MCF 10A (cell line): ENCODE results near the gene XG. TPM values are rescaled to one million over a fixed set of nuclear protein-coding genes. Genes with fewer than 3 reads are reported as not detected.
A peak's percentile ranks its signal among the peaks of the same experiment; 100 is the strongest.
"Not testable (repeated sequence)": the region's sequence is repeated elsewhere in the genome, so short reads cannot be mapped to it uniquely, and the experiment has no call there.

Source experiments
- BruUV-seq: library from RNA; stranded (reverse); fragments of 400-500 nt; replicated peaks from 2 replicates; lab custom pipeline; 2021; lab: Mats Ljungman, UMichigan
- CTCF ChIA-PET: fragments of 300-600 bp; sonication (Branson Sonifier 250); formaldehyde crosslinking; extraction: SDS; loops from one replicate; lab custom pipeline; 2021; ENCODE audit warnings: antibody characterized with exemption, inconsistent platforms; lab: Yijun Ruan, JAX
- POLR2A ChIA-PET: fragments of 300-600, 350-650 bp; sonication (Branson Sonifier 250); formaldehyde crosslinking; extraction: SDS; loops from one replicate; lab custom pipeline; 2020; ENCODE audit warnings: antibody characterized with exemption, inconsistent platforms; lab: Yijun Ruan, JAX
- DNase-seq: peaks from one replicate; pipeline ENCODE4 v3.0.0-alpha.2; 2018; ENCODE audit not compliant: unreplicated experiment
- H3K27ac Mint-ChIP-seq: one replicate; pipeline ENCODE4 v1.8.0; 2022; ENCODE audit warnings: mild to moderate bottlenecking, low read depth, mixed read lengths; ENCODE audit not compliant: unreplicated experiment
- H3K27me3 Mint-ChIP-seq: one replicate; pipeline ENCODE4 v1.8.0; 2022; ENCODE audit warnings: mixed read lengths; ENCODE audit not compliant: insufficient read depth, unreplicated experiment
- H3K36me3 Mint-ChIP-seq: one replicate; pipeline ENCODE4 v1.8.0; 2022; ENCODE audit warnings: mild to moderate bottlenecking, moderate library complexity, mixed read lengths; ENCODE audit not compliant: insufficient read depth, unreplicated experiment
- H3K4me1 Mint-ChIP-seq: one replicate; pipeline ENCODE4 v1.8.0; 2022; ENCODE audit warnings: mixed read lengths; ENCODE audit not compliant: insufficient read depth, unreplicated experiment
- H3K4me3 Mint-ChIP-seq: one replicate; pipeline ENCODE4 v1.8.0; 2022; ENCODE audit warnings: mild to moderate bottlenecking, moderate library complexity, mixed read lengths; ENCODE audit not compliant: unreplicated experiment
- H3K9me3 Mint-ChIP-seq: one replicate; pipeline ENCODE4 v1.8.0; 2022; ENCODE audit warnings: mixed read lengths; ENCODE audit not compliant: unreplicated experiment
- intact Hi-C: fragments of 100-400 bp; cut with micrococcal nuclease; formaldehyde crosslinking; loops from 2 replicates; pipeline ENCODE4 v1.14.1; 2022
- total RNA-seq: library from RNA; stranded (reverse); gene quantifications from 2 replicates; pipeline ENCODE4 v1.2.3, GENCODE V29; 2022
- TF ChIP-seq, protein P1 (sequence below): fragments of 200-600 bp; IDR thresholded peaks from one replicate; pipeline ENCODE4 v1.8.0; 2022; ENCODE audit warnings: antibody characterized with exemption, mild to moderate bottlenecking; ENCODE audit not compliant: unreplicated experiment

Gene XG
- total RNA-seq, 1 experiment from 2014 or later, result not detected

DNA sequence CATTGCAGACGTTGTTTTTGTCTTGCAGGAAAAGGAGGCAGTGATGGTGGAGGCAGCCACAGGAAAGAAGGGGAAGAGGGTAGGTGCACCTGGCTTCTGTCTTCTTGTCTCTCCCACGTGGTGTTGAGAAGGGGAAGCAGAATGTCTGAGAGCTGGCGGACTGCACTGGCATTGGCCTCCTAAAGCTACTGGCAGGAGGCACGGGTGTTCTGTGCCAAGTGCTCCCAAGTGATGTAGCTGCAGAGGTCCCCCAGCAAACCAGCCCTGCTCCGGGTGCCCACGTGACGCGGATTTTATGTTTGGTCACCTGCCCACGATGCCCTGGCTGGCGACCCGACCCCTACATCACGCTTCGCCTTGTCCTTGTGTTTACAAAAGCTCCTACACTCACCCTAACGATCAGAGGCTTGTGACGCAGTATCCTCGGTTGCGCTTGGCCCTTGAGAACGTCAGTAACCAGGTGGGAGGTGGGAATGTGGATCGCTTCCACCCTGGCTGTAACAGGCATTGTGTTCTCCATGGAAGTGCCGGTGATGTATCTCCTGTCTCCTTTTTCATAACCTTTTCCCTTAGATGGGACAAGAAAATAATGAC, 28.5 kb upstream of the XG start:
- no peak overlapping the region for H3K27ac Mint-ChIP-seq
- intact Hi-C loops, result no loop called here
- no TSS peak for BruUV-seq
- ChIA-PET CTCF (no interaction called here), POLR2A (no interaction called here)
- no peaks in the 10 kb centered on the region for H3K9me3 Mint-ChIP-seq
- no peaks in the 10 kb centered on the region for H3K27me3 Mint-ChIP-seq
- TF ChIP-seq, protein P1, sequence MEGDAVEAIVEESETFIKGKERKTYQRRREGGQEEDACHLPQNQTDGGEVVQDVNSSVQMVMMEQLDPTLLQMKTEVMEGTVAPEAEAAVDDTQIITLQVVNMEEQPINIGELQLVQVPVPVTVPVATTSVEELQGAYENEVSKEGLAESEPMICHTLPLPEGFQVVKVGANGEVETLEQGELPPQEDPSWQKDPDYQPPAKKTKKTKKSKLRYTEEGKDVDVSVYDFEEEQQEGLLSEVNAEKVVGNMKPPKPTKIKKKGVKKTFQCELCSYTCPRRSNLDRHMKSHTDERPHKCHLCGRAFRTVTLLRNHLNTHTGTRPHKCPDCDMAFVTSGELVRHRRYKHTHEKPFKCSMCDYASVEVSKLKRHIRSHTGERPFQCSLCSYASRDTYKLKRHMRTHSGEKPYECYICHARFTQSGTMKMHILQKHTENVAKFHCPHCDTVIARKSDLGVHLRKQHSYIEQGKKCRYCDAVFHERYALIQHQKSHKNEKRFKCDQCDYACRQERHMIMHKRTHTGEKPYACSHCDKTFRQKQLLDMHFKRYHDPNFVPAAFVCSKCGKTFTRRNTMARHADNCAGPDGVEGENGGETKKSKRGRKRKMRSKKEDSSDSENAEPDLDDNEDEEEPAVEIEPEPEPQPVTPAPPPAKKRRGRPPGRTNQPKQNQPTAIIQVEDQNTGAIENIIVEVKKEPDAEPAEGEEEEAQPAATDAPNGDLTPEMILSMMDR, result no peak
- H3K4me1 Mint-ChIP-seq, result no peaks in the 10 kb centered on the region
- H3K4me3 Mint-ChIP-seq, result no peak overlapping the region
- DNase-seq, result no peak
- peaks cover 86% of the 10 kb centered on the region for H3K36me3 Mint-ChIP-seq

DNA sequence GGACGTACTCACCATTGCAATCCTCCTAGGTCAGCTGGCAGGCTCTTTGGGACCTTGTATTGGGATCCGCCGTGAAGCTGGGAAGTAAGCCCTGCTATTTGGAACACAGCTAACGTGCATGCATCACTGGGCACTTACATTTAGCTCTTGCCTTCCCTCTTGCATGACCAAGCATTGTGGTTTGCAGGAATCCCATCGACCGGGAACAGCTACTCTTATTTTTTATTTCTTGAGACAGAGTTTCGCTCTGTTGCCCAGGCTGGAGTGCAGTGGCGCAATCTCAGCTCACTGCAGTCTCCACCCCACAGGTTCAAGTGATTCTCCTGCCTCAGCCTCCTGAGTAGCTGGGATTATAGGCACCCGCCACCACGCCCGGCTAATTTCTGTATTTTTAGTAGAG, 24.6 kb upstream of the XG start:
- H3K27me3 Mint-ChIP-seq, intact Hi-C loops, H3K9me3 Mint-ChIP-seq, CTCF ChIA-PET, DNase-seq, H3K4me1 Mint-ChIP-seq, BruUV-seq, POLR2A ChIA-PET, H3K4me3 Mint-ChIP-seq, H3K27ac Mint-ChIP-seq: not testable (repeated sequence)
- peaks cover 83% of the 10 kb centered on the region for H3K36me3 Mint-ChIP-seq

DNA sequence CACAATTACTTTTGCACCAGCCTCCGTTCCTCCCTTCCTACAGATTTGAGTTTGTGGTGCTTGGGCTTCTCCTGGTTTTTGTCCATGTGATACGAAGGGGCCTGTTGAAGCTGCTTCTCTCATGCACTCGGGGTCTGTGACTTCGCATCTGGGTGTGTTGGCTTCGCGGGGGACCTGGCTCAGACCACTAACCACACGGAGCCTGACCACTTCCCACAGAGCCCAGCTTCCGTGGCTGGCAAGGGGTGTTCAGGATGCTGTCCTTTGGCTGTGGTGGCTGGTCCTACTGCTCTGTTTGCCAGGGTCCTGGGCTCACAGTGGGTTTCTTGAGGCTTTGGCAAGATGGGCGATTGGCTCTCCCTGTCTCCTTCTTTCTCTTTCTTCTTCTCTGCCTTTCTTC, 19.8 kb upstream of the XG start:
- H3K9me3 Mint-ChIP-seq, result no peaks in the 10 kb centered on the region
- H3K36me3 Mint-ChIP-seq, result peaks cover 82% of the 10 kb centered on the region
- ChIA-PET CTCF (no interaction called here), POLR2A (no interaction called here)
- BruUV-seq, result no TSS peak
- H3K27me3 Mint-ChIP-seq, result no peaks in the 10 kb centered on the region
- intact Hi-C loops, result no loop called here
- no peak for DNase-seq
- no peaks in the 10 kb centered on the region for H3K4me1 Mint-ChIP-seq
- peak overlapping the region; percentile 43 for H3K27ac Mint-ChIP-seq
- no peak overlapping the region for H3K4me3 Mint-ChIP-seq
- TF ChIP-seq, protein P1, result no peak

DNA sequence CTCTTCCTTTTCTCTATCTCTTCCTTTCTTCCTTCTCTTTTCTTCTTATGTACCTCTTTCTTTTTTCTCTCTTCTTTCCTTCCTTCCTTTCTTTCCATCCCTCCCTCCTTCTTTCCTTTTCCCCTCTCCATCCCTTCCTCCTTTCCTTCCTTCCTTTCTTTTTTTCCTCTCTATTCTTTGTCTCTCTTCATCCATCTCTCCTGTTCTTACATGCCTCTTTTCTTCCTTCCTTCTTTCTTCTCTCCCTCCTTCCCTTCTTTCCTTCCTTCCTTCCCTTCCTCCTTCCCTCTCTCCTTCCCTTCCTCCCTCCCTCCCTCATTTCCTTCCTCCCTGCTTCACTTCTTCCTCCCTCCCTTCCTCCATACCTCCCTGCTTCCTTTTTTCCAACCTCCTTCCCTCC, 19.2 kb upstream of the XG start:
- Mint-ChIP-seq H3K4me3 (no peak overlapping the region), H3K9me3 (no peaks in the 10 kb centered on the region), H3K27me3 (no peaks in the 10 kb centered on the region), H3K4me1 (no peaks in the 10 kb centered on the region), H3K27ac (peak overlapping the region; percentile 43), H3K36me3 (peaks cover 76% of the 10 kb centered on the region)
- BruUV-seq, result no TSS peak
- ChIA-PET CTCF (no interaction called here), POLR2A (no interaction called here)
- intact Hi-C loops, result no loop called here
- TF ChIP-seq, protein P1, result no peak
- DNase-seq, result no peak

DNA sequence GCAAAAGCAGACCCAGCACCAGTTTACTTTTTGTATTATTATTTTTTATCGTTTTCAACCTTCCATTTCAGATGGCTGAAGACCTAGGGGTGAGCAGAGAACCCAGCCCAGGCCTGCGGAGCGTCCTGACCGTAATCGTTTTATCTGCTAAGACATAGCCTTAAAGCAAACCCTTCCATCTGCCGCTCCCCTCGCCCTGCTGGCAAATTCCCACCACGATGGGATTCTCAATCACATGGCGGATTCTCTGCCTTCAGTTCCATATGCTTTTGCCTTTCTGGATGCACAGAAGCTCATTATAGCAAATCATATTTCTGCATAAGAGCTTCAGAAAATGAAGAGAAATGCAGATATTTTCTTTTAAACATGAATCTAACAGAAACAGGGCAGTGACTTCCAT, 18.6 kb upstream of the XG start:
- no peaks in the 10 kb centered on the region for H3K4me1 Mint-ChIP-seq
- H3K4me3 Mint-ChIP-seq, result no peak overlapping the region
- TF ChIP-seq, protein P1, result no peak
- DNase-seq, result no peak
- ChIA-PET POLR2A (no interaction called here), CTCF (no interaction called here)
- no peaks in the 10 kb centered on the region for H3K9me3 Mint-ChIP-seq
- H3K27ac Mint-ChIP-seq, result no peak overlapping the region
- BruUV-seq, result no TSS peak
- intact Hi-C loops, result no loop called here
- H3K27me3 Mint-ChIP-seq, result no peaks in the 10 kb centered on the region
- peaks cover 76% of the 10 kb centered on the region for H3K36me3 Mint-ChIP-seq
